Vagina (tissue), 2 donors: ENCODE results near the gene ZBP1. TPM values are rescaled to one million over a fixed set of nuclear protein-coding genes. Genes with fewer than 3 reads are reported as not detected.

Experiments used
- DNase-seq, 2 donors: peaks; one replicate each; pipeline ENCODE4 v3.0.0-alpha.2; 2017; ENCODE audit errors: extremely low spot score in 2 of 2
- H3K27ac ChIP-seq: fragments of 200-600 bp; sonication (generic); one replicate; pipeline ENCODE4 v1.5.1; 2019
- H3K27me3 ChIP-seq: fragments of 200-600 bp; sonication (generic); one replicate; pipeline ENCODE4 v1.5.1; 2019
- H3K36me3 ChIP-seq, 2 donors: fragments of 200-600 bp; sonication (generic); one replicate each; pipeline ENCODE4 v1.5.1; 2017 to 2019
- H3K4me1 ChIP-seq: fragments of 200-600 bp; sonication (generic); one replicate; pipeline ENCODE4 v1.5.1; 2019
- H3K4me3 ChIP-seq, 2 donors: fragments of 200-600 bp; sonication (generic); 1 replicate in 1 of 2; 2 replicates in 1 of 2; pipeline ENCODE4 v1.5.1; 2016 to 2019
- H3K9me3 ChIP-seq: fragments of 200-600 bp; sonication (generic); one replicate; pipeline ENCODE4 v1.5.1; 2019
- POLR2A ChIP-seq, 2 donors: fragments of 450-650 bp; IDR thresholded peaks; one replicate each; pipeline ENCODE4 v1.6.1; 2017; ENCODE audit warnings: antibody characterized with exemption in 2 of 2, mild to moderate bottlenecking in 2 of 2, moderate library complexity in 2 of 2
- POLR2AphosphoS5 ChIP-seq, 2 donors: sonication (generic); formaldehyde crosslinking; IDR thresholded peaks; one replicate each; pipeline ENCODE4 v1.9.0; 2017; ENCODE audit warnings: antibody characterized with exemption in 2 of 2, mild to moderate bottlenecking in 2 of 2, low read depth in 1 of 2; ENCODE audit not compliant: insufficient read depth in 1 of 2
- intact Hi-C: fragments of 100-400 bp; cut with DNase I; formaldehyde crosslinking; loops from one replicate; pipeline ENCODE4 v1.15.1; 2023
- total RNA-seq: library from RNA; depleted of rRNA; stranded (reverse); fragments of >200 nt; gene quantifications from one replicate; pipeline ENCODE4 v1.2.3, GENCODE V29; 2016
- TF ChIP-seq, protein P1 (sequence below), 3 experiments: fragments of 450-650 bp in 2 of 3; fragments of 200-600 bp in 1 of 3; sonication (generic) in 1 of 3; IDR thresholded peaks; one replicate each; pipeline ENCODE4 v1.5.1; 2017 to 2019; ENCODE audit warnings: antibody characterized with exemption in 3 of 3, mild to moderate bottlenecking in 2 of 3, moderate library complexity in 2 of 3

Gene ZBP1
- total RNA-seq, 1 donor from 2014 or later, result 0.74 TPM

DNA sequence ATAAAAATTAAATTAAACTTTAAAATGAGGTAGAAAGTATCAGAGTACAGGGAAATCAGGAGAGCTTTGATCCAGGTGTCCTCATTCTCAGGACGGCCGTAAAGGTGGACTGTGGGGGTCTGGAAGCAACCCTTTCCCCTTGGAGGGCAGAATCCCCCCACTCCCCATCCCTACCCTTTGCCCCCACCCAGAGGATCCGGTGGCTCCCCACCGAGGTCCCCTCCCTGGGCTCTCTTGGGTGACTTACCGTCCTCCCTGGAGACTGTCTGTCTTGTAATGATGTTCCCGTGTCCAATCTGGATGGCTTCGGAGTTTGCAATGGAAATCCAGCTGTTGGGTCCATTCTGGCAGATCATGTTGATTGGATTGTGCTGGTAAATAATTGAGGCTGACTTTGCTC is 7.3 kb downstream of the ZBP1 start:
- no peak overlapping the region for H3K4me3 ChIP-seq
- no peak for DNase-seq
- intact Hi-C loops, result no loop called here
- no peaks in the 10 kb centered on the region for H3K9me3 ChIP-seq
- TF ChIP-seq POLR2A (IDR thresholded peaks at IDR 0.05), result no peak
- TF ChIP-seq, protein P1, sequence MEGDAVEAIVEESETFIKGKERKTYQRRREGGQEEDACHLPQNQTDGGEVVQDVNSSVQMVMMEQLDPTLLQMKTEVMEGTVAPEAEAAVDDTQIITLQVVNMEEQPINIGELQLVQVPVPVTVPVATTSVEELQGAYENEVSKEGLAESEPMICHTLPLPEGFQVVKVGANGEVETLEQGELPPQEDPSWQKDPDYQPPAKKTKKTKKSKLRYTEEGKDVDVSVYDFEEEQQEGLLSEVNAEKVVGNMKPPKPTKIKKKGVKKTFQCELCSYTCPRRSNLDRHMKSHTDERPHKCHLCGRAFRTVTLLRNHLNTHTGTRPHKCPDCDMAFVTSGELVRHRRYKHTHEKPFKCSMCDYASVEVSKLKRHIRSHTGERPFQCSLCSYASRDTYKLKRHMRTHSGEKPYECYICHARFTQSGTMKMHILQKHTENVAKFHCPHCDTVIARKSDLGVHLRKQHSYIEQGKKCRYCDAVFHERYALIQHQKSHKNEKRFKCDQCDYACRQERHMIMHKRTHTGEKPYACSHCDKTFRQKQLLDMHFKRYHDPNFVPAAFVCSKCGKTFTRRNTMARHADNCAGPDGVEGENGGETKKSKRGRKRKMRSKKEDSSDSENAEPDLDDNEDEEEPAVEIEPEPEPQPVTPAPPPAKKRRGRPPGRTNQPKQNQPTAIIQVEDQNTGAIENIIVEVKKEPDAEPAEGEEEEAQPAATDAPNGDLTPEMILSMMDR (IDR thresholded peaks at IDR 0.05), result no peak
- TF ChIP-seq POLR2AphosphoS5 (IDR thresholded peaks at IDR 0.05; ENCODE audit: insufficient read depth in 1 of 2, low read depth in 1 of 2), result no peak
- H3K36me3 ChIP-seq, result no peaks in the 10 kb centered on the region
- no peak overlapping the region for H3K27ac ChIP-seq
- no peaks in the 10 kb centered on the region for H3K27me3 ChIP-seq
- H3K4me1 ChIP-seq, result no peaks in the 10 kb centered on the region

DNA sequence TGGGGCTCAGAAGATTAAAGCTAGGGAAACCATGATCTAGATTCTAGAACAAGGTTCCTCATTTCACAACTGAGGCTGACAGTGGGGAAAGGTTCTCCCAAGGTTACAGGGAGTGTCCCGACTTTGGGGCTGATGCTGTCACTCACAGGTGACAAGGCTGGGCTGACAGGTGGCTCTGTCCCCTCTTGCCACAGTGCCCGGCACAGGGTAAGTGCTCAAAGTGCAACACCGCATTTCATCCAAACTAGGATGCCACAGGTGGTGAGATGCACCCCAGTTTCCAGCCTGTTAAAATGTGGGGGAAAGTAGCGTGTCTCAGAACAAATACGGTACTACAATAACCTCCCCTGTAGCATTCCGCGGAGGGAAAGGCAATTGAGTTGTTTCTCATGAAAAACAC is 7.8 kb downstream of the ZBP1 start:
- H3K27me3 ChIP-seq, result no peaks in the 10 kb centered on the region
- H3K27ac ChIP-seq, result no peak overlapping the region
- DNase-seq, result no peak
- intact Hi-C loops, result no loop called here
- TF ChIP-seq POLR2AphosphoS5 (IDR thresholded peaks at IDR 0.05; ENCODE audit: insufficient read depth in 1 of 2, low read depth in 1 of 2) (no peak), POLR2A (IDR thresholded peaks at IDR 0.05) (no peak)
- TF ChIP-seq, protein P1 (IDR thresholded peaks at IDR 0.05), result no peak
- H3K36me3 ChIP-seq, result no peaks in the 10 kb centered on the region
- H3K4me1 ChIP-seq, result no peaks in the 10 kb centered on the region
- H3K4me3 ChIP-seq, result no peak overlapping the region
- H3K9me3 ChIP-seq, result no peaks in the 10 kb centered on the region

DNA sequence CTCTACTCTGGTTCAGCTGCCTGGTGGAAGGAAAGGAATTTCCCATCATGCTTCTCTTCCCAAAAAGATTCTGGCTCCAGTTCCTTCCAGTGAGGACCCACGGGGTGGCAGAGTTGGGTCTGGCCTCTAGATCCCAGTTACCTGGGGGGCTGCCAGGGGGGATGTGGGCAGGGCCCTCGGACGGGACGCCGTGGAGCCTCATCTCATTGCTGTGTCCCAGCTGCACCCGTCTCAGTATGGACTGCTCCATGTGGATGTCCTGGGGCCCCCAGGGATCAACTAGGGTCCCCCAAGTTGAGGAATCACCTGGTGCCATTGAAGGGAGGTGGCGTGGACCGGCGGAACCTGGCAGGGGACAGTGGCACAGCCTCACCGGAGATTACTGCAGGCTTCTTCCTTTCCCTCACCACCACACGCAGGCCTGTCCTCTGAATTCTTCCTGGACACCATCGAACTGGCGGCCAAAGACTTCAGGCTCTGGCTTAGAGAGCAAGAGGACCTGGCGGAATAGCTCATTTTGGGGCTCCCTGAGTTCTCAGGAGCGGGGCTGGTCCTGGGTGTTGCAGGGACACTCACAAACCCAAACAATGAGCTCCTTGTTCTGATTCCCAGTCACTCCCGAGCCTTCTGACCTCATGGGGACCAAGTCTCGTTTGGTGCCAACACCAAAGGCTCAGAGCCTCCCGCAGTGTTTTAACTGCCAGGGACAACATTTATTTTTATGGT is 8.5 kb downstream of the ZBP1 start:
- intact Hi-C loops, result no loop called here
- TF ChIP-seq, protein P1 (IDR thresholded peaks at IDR 0.05), result no peak
- TF ChIP-seq POLR2AphosphoS5 (IDR thresholded peaks at IDR 0.05; ENCODE audit: insufficient read depth in 1 of 2, low read depth in 1 of 2) (no peak), POLR2A (IDR thresholded peaks at IDR 0.05) (no peak)
- Histone ChIP-seq H3K4me3 (no peak overlapping the region), H3K27me3 (no peaks in the 10 kb centered on the region), H3K27ac (no peak overlapping the region), H3K4me1 (no peaks in the 10 kb centered on the region), H3K36me3 (no peaks in the 10 kb centered on the region), H3K9me3 (no peaks in the 10 kb centered on the region)
- DNase-seq, result no peak

DNA sequence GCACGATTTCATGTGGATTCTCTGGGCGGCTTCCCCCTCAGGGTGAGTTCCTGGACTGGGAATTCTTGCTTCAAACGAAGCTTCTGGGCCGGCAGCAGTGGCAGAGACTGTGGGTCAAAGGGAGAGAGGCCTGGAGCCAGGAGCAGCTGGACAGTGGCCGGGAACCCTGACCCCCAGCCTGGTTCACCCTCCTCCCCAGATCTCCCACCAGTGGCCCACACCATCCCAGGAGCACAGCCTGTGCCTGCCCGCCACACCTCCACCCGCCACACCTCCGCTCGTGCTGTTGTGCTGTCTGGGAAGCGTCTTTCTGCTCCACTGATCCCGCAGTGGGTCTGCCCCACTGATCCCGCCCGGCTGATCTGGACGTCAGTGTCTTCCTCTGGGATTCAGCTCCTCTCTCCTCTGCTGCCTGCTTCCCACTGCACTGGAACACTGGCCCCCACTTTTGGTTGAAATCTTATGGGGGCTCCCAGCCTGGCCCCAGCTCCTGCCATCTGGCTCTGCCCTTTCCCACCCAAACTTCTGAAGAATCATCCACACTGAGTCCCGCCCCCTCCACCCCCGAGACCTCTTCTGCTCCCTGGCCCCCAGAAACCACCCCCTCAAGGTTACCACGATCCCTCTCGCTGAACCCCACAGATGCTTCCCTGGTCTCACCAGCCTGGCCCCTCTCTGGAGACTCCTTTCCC is 9.8 kb downstream of the ZBP1 start:
- intact Hi-C loops, result no loop called here
- H3K36me3 ChIP-seq, result no peaks in the 10 kb centered on the region
- H3K4me3 ChIP-seq, result no peak overlapping the region
- no peak overlapping the region for H3K27ac ChIP-seq
- no peaks in the 10 kb centered on the region for H3K9me3 ChIP-seq
- no peak for DNase-seq
- H3K4me1 ChIP-seq, result no peaks in the 10 kb centered on the region
- TF ChIP-seq, protein P1 (IDR thresholded peaks at IDR 0.05), result no peak
- TF ChIP-seq POLR2AphosphoS5 (IDR thresholded peaks at IDR 0.05; ENCODE audit: insufficient read depth in 1 of 2, low read depth in 1 of 2) (no peak), POLR2A (IDR thresholded peaks at IDR 0.05) (no peak)
- H3K27me3 ChIP-seq, result no peaks in the 10 kb centered on the region

DNA sequence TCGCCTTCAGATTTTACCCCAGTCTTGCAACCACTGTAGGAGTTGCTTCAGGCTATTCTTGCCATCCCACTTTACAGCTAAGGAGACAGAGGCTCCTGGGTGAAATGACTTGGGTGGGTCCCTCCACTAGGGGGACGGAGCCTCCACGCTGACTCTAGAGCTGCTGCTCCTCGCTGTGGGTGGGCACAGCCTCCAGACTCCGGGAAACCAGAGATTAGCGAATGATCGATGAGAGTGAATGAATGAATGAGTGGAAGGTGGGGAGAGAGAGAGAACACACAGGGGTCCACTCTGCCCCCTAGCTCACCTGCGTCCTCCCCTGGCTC is 10.4 kb downstream of the ZBP1 start:
- no peaks in the 10 kb centered on the region for H3K9me3 ChIP-seq
- no peak overlapping the region for H3K4me3 ChIP-seq
- H3K4me1 ChIP-seq, result no peaks in the 10 kb centered on the region

More for the DNA sequence above, 10.4 kb downstream of the ZBP1 start:
- TF ChIP-seq POLR2AphosphoS5 (IDR thresholded peaks at IDR 0.05; ENCODE audit: insufficient read depth in 1 of 2, low read depth in 1 of 2) (no peak), POLR2A (IDR thresholded peaks at IDR 0.05) (no peak)
- TF ChIP-seq, protein P1 (IDR thresholded peaks at IDR 0.05), result no peak
- no peak for DNase-seq
- Histone ChIP-seq H3K27ac (no peak overlapping the region), H3K36me3 (no peaks in the 10 kb centered on the region), H3K27me3 (no peaks in the 10 kb centered on the region)
- intact Hi-C loops, result no loop called here
